GM12873 (cell line): ENCODE measurements around the gene DNAH3.

ENCODE experiments used
- TF ChIP-seq, protein P1 (sequence below): IDR thresholded peaks from 2 replicates; pipeline ENCODE4 v1.5.1; 2012; ENCODE audit warnings: low read depth, mild to moderate bottlenecking, moderate library complexity, low read length, control low read depth; ENCODE audit not compliant: insufficient read depth; ENCODE audit errors: missing control alignments

DNAH3 gene

DNA sequence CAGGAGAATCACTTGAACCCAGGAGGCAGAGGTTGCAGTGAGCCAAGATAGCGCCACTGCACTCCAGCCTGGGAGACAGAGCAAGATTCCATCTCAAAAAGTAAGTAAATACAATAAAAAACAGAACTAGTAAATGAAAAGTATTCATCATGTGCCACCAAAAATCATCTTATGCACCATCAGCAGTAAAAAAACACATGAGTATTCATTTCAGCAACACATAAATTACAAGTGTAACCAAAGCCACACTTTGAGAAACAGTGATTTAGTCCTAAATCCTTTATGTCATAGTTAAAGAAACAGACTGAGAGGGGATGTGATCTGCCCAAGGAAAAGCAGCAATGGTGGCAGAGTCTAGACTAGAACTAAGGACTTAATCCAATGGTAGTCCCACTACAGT is 263.4 kb downstream of the DNAH3 start:
- TF ChIP-seq, protein P1, sequence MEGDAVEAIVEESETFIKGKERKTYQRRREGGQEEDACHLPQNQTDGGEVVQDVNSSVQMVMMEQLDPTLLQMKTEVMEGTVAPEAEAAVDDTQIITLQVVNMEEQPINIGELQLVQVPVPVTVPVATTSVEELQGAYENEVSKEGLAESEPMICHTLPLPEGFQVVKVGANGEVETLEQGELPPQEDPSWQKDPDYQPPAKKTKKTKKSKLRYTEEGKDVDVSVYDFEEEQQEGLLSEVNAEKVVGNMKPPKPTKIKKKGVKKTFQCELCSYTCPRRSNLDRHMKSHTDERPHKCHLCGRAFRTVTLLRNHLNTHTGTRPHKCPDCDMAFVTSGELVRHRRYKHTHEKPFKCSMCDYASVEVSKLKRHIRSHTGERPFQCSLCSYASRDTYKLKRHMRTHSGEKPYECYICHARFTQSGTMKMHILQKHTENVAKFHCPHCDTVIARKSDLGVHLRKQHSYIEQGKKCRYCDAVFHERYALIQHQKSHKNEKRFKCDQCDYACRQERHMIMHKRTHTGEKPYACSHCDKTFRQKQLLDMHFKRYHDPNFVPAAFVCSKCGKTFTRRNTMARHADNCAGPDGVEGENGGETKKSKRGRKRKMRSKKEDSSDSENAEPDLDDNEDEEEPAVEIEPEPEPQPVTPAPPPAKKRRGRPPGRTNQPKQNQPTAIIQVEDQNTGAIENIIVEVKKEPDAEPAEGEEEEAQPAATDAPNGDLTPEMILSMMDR, result no peak

DNA sequence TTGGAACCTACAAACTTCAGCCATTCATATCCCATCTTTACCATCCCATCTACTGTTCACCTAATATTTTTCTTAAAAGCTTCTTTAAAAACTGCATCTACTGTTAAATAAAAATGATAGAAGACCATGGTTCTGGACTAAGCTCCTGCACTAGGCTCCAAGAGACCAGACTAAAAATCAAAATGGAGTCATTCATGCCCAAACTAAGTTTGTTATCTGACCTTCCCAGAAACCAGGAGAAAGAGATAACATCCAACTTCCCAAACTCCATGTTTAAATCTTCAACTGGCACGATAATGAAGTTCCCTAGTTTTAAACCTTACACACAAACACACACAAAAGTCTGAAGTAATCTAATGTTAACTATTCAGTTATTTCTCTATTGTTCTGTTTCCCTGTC is 264.3 kb downstream of the DNAH3 start:
- TF ChIP-seq, protein P1, result no peak

DNA sequence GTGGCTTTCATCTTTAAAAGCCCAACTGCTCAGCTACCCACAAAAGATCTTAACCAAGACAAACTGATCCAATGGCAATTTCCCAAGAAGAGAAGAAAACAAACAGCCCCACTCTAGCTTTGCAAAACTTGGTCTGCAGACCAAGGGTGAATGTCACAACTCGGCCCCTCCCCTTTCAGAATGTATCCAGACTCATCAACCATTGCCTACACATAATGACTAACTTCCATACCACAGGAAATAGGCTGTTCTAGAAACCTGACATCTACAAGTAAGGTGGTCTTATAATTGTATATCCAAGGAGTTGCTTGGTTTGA is 266.4 kb downstream of the DNAH3 start:
- TF ChIP-seq, protein P1, result no peak

DNA sequence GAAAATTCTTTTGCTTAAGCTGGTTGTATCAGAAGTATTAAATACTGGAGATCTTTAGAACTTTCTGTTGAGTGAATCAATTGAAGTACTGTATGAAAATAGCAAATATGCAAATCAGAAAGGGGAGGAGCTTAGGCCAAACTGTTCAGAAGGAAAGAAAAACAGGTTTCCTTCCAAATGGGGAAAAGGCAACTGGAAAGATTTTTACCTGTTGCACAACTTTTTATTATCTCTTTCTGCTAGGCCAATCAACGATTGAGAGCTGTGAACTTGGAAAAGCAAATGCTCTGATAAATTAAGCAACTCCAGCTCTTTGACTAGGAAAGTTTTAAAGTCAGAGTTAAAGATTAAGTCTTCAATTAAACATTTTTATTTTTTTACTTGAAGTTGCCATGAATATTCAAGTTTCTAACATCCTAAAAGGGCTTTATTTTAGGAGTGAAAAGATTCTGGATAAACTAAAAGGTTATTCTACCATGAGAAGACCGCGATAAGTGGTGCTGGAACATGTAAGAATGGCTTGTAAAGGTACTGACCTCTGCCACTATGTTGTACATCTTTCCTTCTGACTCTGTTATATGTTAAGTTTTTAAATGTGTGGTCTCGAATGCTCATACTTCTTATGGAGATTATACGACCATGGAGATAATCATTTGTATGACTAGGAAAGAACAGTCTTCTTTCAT is 266.9 kb downstream of the DNAH3 start:
- TF ChIP-seq, protein P1, result no peak
